ENCODE results near the gene TBCE.
"Not testable (repeated sequence)": the region's sequence is repeated elsewhere in the genome, so short reads cannot be mapped to it uniquely, and the experiment has no call there.

GRCh38 chr1:235378134-235378735, 11.0 kb downstream of the TBCE start:
- TF ChIP-seq, protein P1, sequence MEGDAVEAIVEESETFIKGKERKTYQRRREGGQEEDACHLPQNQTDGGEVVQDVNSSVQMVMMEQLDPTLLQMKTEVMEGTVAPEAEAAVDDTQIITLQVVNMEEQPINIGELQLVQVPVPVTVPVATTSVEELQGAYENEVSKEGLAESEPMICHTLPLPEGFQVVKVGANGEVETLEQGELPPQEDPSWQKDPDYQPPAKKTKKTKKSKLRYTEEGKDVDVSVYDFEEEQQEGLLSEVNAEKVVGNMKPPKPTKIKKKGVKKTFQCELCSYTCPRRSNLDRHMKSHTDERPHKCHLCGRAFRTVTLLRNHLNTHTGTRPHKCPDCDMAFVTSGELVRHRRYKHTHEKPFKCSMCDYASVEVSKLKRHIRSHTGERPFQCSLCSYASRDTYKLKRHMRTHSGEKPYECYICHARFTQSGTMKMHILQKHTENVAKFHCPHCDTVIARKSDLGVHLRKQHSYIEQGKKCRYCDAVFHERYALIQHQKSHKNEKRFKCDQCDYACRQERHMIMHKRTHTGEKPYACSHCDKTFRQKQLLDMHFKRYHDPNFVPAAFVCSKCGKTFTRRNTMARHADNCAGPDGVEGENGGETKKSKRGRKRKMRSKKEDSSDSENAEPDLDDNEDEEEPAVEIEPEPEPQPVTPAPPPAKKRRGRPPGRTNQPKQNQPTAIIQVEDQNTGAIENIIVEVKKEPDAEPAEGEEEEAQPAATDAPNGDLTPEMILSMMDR (IDR thresholded peaks at IDR 0.05), result not testable (repeated sequence)
- TF ChIP-seq POLR2A (IDR thresholded peaks at IDR 0.05), result not testable (repeated sequence)

All from lower leg skin (tissue), 3 donors.